GM18505 (cell line): Measurements from ENCODE around the gene DRGX.

Experiments used
- ATAC-seq: cut with Tn5 transposase; IDR thresholded peaks from one replicate; pipeline ENCODE4 v1.9.1; 2021; ENCODE audit not compliant: unreplicated experiment
- POLR2A ChIP-seq: IDR thresholded peaks from 4 replicates; pipeline ENCODE4 v1.6.1; 2011; ENCODE audit warnings: borderline replicate concordance; ENCODE audit not compliant: insufficient read depth, insufficient read length; ENCODE audit errors: extremely low read depth

Gene DRGX

DNA sequence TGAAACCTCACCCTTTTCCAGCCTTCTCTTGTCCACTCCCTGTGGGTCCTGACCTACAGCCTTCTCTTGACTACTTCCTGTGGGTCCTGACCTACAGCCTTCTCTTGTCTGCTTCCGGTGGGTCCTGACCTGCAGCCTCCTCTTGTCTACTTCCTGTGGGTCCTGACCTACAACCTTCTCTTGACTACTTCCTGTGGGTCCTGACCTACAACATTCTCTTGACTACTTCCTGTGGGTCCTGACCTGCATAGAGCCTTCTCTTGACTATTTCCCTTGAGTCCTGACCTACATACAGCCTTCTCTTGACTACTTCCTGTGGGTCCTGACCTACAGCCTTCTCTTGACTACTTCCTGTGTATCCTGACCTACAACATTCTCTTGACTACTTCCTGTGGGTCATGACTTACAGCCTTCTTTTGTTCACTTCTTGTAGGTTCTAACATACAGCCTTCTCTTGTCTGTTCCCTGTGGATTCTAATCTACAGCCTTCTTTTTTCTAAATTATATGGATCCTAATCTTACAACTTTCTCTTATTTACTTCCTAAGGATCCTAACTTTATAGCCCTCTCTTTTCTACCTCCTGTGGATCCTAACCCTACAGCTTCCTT lies 60.4 kb downstream of the DRGX start:
- TF ChIP-seq POLR2A = no peak
- ATAC-seq = no peak

GRCh38 chr10:49334964-49335363 lies 60.9 kb downstream of the DRGX start:
- TF ChIP-seq POLR2A = no peak
- no peak for ATAC-seq

- no peak for TF ChIP-seq POLR2A
- ATAC-seq = no peak
Measured at GRCh38 chr10:49333192-49333591, 62.7 kb downstream of the DRGX start.

DNA sequence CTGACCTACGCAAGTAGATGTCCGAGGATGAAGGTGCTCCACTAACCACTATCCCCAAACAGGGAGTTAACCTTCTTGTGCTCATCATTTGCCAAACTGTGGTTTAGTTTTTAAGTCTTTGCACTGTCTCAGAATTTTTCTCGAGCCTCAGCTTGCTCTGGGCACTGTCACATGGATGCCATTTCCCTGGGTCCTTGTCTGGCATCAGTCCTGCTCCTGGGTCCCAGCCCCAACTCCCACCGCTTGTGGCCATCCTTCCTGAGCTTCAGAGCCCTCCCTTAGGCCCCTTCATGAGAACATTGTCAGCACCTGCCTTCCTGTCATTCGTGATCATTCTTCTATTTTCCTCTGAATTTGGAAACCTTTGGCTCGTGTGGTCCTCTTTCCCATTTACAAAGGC lies 63.1 kb downstream of the DRGX start:
- ATAC-seq = no peak
- TF ChIP-seq POLR2A = no peak

GRCh38 chr10:49332333-49332732 lies 63.6 kb downstream of the DRGX start:
- TF ChIP-seq POLR2A = no peak
- ATAC-seq = no peak

- no peak for ATAC-seq
- TF ChIP-seq POLR2A = no peak
Measured at GRCh38 chr10:49331431-49331830, 64.5 kb downstream of the DRGX start.

GRCh38 chr10:49330127-49330665 lies 65.7 kb downstream of the DRGX start:
- no peak for ATAC-seq
- no peak for TF ChIP-seq POLR2A

DNA sequence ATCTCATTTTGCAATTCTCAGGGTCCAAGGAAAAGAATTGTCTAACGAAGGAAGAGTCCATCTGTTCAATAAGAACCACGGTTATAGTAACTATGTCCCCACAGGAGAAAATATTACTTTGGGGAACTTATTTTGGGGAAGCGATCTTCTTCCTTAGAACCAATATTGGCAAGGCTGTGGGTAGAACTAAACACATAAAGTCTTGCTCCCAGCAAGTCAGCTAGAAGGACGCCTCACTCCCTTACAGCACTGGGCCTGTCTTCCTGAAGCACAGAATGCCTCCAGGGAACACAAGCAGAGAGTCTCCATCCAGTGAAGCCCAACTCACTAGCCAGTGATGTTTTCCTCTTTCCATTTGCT lies 66.8 kb downstream of the DRGX start:
- TF ChIP-seq POLR2A = no peak
- ATAC-seq = no peak

DNA sequence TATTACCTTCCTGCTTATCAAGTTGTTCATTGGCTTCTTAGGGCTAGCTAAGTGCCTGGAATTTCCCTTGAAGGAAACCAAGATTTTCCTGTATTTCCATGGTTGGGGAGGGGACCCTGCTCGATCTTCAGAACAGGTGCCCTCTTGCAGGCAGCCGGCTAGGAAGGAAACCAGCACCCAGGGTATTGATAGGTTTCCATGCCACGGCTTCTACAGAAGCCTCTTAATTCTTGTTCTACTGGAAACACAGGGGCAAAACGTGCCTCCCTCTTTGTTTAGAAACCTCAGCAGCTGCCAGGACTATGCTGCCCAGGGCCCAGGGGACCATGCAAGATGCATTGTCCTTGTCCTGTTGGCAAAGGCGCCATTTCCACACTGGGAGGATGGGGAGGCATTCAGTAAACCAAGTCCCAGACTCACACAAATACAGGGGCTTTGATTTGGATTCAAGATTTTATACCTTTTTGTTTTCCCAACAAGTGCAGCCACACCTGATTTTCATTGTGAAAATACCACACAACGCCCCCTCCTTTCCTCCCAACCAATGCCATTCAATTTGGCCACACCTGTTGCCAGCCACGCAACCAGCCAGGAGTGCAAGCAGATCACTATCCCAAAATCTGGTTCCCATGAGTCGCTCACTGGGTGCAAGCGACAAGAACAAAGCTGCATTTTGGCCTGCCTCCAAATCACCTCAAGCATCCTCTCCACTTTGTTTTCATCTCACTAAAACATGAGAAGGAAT lies 67.3 kb downstream of the DRGX start:
- no peak for TF ChIP-seq POLR2A
- ATAC-seq = no peak

- no peak for ATAC-seq
- TF ChIP-seq POLR2A = no peak
Measured at GRCh38 chr10:49327036-49327813, 68.7 kb downstream of the DRGX start.

- ATAC-seq = no peak
- no peak for TF ChIP-seq POLR2A
Measured at GRCh38 chr10:49325916-49326783, 69.7 kb downstream of the DRGX start.

DNA sequence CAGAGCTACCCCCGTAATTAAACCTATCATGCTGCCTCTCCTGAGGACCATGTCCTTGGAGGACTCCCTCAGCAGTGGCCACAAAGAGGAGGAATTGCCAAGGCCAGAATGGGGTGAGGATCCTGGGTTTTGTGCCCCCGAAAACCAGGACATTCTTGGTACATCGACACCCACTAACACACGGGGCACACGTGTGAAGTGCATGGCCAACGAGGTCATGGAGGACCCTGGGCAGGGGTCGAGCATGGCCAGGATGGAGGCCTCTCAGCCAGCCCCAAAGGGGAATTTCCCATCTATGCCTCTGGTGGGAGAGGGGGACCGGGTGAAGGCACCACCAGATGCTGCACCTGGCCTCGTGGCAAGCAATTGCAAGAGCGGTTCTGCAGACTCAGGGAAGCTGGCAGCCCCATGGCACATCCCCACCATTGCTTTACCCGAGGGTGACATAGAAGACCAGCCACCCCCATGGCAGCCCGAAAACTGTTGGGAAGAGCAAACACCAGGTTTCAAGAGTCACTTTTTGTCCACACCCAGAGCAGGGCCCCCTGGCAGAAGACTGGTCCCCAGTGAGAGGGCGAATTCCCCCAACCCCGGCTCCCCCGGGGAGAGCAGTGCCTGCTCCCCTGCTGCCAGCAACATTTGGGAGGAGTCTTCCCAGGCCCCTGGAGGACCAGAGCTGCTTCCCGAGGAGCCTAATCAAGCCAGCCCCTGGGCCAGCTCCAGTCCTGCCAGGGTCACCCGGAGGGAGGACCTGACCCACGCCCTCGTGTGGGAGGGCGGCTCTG lies 70.6 kb downstream of the DRGX start:
- no peak for ATAC-seq
- TF ChIP-seq POLR2A = no peak

GRCh38 chr10:49324711-49325110 lies 71.2 kb downstream of the DRGX start:
- ATAC-seq = no peak
- no peak for TF ChIP-seq POLR2A

DNA sequence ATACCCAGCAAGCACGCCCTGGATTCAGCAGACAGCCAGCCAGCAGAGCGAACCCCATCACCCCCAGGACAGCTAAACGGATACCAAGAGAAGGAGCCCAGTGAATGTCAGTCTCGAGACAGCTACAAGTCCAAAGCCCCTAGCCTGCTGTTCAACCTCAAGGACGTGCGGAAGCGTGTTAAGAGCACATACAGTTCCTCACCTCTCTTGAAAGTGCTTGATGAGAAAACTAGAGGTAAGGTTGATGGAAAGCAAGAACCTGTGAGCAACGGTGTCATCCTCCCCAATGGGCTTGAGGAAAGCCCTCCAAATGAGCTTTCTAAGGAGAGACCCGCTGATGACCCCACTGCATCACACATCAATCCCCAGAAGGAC lies 72.0 kb downstream of the DRGX start:
- TF ChIP-seq POLR2A = no peak
- no peak for ATAC-seq
